Caco-2 (cell line): ENCODE data around the gene ADK. TPM values are rescaled to one million over a fixed set of nuclear protein-coding genes. Genes with fewer than 3 reads are reported as not detected.
"Not testable (repeated sequence)": the region's sequence is repeated elsewhere in the genome, so short reads cannot be mapped to it uniquely, and the experiment has no call there.

Experiments
- BruUV-seq: library from RNA; stranded (reverse); fragments of 400-500 nt; replicated peaks from 2 replicates; lab custom pipeline; 2021; lab: Mats Ljungman, UMichigan
- CTCF ChIA-PET: fragments of 300-600 bp; sonication (Branson Sonifier 250); formaldehyde crosslinking; loops from one replicate; lab custom pipeline; 2022; ENCODE audit warnings: antibody characterized with exemption; lab: Charles Lee
- POLR2A ChIA-PET: fragments of 300-600 bp; sonication (Branson Sonifier 250); formaldehyde crosslinking; loops from one replicate; lab custom pipeline; 2022; ENCODE audit warnings: antibody characterized with exemption; lab: Charles Lee
- DNase-seq, 2 experiments: peaks; one replicate each; pipeline versions ENCODE4 v3.0.0 to v3.0.0-alpha.2; 2020 to 2022
- H3K27me3 ChIP-seq: replicated peaks from 2 replicates; pipeline ENCODE4 v1.6.0; 2011; ENCODE audit warnings: low read length; ENCODE audit not compliant: control insufficient read depth, insufficient read depth
- H3K36me3 ChIP-seq: 2 replicates; pipeline ENCODE4 v1.5.1; 2011; ENCODE audit warnings: low read length; ENCODE audit not compliant: control insufficient read depth, insufficient read depth
- H3K4me1 ChIP-seq: fragments of 250-450 bp; sonication (Bioruptor Pico); 2 replicates; pipeline ENCODE4 v1.5.1; 2020; ENCODE audit warnings: mild to moderate bottlenecking
- H3K4me3 ChIP-seq: 2 replicates; pipeline ENCODE4 v1.5.1; 2011; ENCODE audit warnings: low read depth, mild to moderate bottlenecking, control low read depth, low read length
- H3K9me3 ChIP-seq: fragments of 250-450 bp; sonication (Bioruptor Pico); 2 replicates; pipeline ENCODE4 v1.5.1; 2020; ENCODE audit warnings: mild to moderate bottlenecking, moderate library complexity
- H3K27ac Mint-ChIP-seq: one replicate; pipeline ENCODE4 v1.8.0; 2022; ENCODE audit warnings: mixed read lengths; ENCODE audit not compliant: unreplicated experiment
- H3K27me3 Mint-ChIP-seq: one replicate; pipeline ENCODE4 v1.8.0; 2022; ENCODE audit warnings: mixed read lengths; ENCODE audit not compliant: insufficient read depth, unreplicated experiment
- H3K36me3 Mint-ChIP-seq: one replicate; pipeline ENCODE4 v1.8.0; 2022; ENCODE audit warnings: mild to moderate bottlenecking, mixed read lengths; ENCODE audit not compliant: insufficient read depth, unreplicated experiment
- H3K4me1 Mint-ChIP-seq: one replicate; pipeline ENCODE4 v1.8.0; 2022; ENCODE audit warnings: low read depth, mixed read lengths; ENCODE audit not compliant: unreplicated experiment
- H3K4me3 Mint-ChIP-seq: one replicate; pipeline ENCODE4 v1.8.0; 2022; ENCODE audit warnings: mild to moderate bottlenecking, moderate library complexity, mixed read lengths; ENCODE audit not compliant: unreplicated experiment
- H3K9me3 Mint-ChIP-seq: one replicate; pipeline ENCODE4 v1.8.0; 2022; ENCODE audit warnings: mixed read lengths; ENCODE audit not compliant: unreplicated experiment
- intact Hi-C: fragments of 100-400 bp; cut with micrococcal nuclease; formaldehyde crosslinking; loops from one replicate; pipeline ENCODE4 v1.10.0; 2022; ENCODE audit not compliant: unreplicated experiment
- total RNA-seq: library from RNA; stranded (reverse); gene quantifications from 2 replicates; pipeline ENCODE4 v1.2.3, GENCODE V29; 2022
- TF ChIP-seq, protein P1 (sequence below), 2 experiments: fragments of 200-600 bp in 1 of 2; IDR thresholded peaks; 1 replicate in 1 of 2; 2 replicates in 1 of 2; pipeline versions ENCODE4 v1.5.1 to v1.8.0; 2011 to 2022; ENCODE audit warnings: antibody characterized with exemption in 1 of 2, control low read depth in 1 of 2, inconsistent platforms in 1 of 2, low read depth in 1 of 2, low read length in 1 of 2, mild to moderate bottlenecking in 1 of 2, moderate library complexity in 1 of 2; ENCODE audit not compliant: insufficient read depth in 1 of 2, severe bottlenecking in 1 of 2, unreplicated experiment in 1 of 2

The ADK gene
- total RNA-seq, 1 experiment from 2014 or later, result 105 TPM

DNA sequence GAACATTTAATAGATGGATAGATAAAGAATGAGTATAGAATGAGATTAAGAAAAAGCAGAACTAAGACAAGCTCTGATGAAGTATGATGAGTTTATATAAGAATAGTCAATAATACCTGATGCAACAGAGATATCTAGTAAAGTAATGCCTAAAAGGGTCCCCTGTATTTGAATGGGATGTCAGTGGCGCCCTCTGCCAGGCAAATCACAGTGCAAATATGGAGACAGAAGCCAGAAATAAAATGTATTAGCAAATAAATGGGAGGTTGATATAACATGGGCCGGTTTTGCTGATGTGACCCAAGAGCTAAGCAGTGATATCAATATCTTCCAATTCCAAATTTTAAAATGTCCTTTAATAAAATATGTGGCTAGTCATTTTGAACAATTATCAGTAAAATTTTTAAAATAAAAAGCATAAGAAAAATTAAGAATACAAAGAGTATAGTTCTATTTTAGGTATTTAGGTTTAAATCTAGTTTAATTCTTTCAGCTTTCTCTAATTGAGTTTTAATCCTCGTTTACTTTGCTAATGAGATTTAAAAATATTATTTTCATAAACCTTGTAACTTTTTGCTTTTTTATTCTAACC lies 62.6 kb downstream of the ADK start:
- no peaks in the 10 kb centered on the region for H3K4me1 ChIP-seq
- H3K4me3 ChIP-seq, result no peak overlapping the region
- intact Hi-C loops, result loop anchor here (1.0 to 5.0 kb wide), 2 partner anchors 36 to 62 kb away; partner anchors contain the start of gene ADK
- H3K9me3 Mint-ChIP-seq, result no peaks in the 10 kb centered on the region
- H3K4me1 Mint-ChIP-seq, result no peaks in the 10 kb centered on the region
- H3K27ac Mint-ChIP-seq, result no peak overlapping the region
- ChIA-PET CTCF (interaction anchor here (0.6 to 1.0 kb wide), 3 partner anchors 24 to 405 kb away, joined by 3 to 4 read pairs (median 4); no protein-coding TSS in a partner anchor), POLR2A (interaction anchor here (1.1 kb wide), 1 partner anchor 37 kb away, joined by 5 read pairs; no protein-coding TSS in a partner anchor)
- H3K9me3 ChIP-seq, result peaks cover 4% of the 10 kb centered on the region; the same call in 1 of the 2 replicates
- DNase-seq, result peak; percentile 45 to 60
- no peaks in the 10 kb centered on the region for H3K27me3 ChIP-seq
- no peak overlapping the region for H3K4me3 Mint-ChIP-seq
- no TSS peak for BruUV-seq
- no peaks in the 10 kb centered on the region for H3K27me3 Mint-ChIP-seq
- TF ChIP-seq, protein P1, sequence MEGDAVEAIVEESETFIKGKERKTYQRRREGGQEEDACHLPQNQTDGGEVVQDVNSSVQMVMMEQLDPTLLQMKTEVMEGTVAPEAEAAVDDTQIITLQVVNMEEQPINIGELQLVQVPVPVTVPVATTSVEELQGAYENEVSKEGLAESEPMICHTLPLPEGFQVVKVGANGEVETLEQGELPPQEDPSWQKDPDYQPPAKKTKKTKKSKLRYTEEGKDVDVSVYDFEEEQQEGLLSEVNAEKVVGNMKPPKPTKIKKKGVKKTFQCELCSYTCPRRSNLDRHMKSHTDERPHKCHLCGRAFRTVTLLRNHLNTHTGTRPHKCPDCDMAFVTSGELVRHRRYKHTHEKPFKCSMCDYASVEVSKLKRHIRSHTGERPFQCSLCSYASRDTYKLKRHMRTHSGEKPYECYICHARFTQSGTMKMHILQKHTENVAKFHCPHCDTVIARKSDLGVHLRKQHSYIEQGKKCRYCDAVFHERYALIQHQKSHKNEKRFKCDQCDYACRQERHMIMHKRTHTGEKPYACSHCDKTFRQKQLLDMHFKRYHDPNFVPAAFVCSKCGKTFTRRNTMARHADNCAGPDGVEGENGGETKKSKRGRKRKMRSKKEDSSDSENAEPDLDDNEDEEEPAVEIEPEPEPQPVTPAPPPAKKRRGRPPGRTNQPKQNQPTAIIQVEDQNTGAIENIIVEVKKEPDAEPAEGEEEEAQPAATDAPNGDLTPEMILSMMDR (IDR thresholded peaks at IDR 0.05; ENCODE audit: insufficient read depth in 1 of 2, low read depth in 1 of 2, low read length in 1 of 2, severe bottlenecking in 1 of 2, unreplicated experiment in 1 of 2), result peak in 1 of 2 experiments; percentile 70
- no peaks in the 10 kb centered on the region for H3K36me3 ChIP-seq
- peaks cover 24% of the 10 kb centered on the region for H3K36me3 Mint-ChIP-seq

DNA sequence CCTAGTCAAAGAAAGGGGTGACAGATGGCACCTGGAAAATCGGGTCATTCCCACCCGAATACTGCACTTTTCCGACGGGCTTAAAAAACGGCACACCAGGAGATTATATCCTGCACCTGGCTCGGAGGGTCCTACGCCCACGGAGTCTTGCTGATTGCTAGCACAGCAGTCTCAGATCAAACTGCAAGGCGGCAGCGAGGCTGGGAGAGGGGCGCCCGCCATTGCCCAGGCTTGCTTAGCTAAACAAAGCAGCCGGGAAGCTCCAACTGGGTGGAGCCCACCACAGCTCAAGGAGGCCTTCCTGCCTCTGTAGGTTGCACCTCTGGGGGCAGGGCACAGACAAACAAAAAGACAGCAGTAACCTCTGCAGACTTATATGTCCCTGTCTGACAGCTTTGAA lies 66.1 kb downstream of the ADK start:
- H3K4me1 Mint-ChIP-seq, H3K27ac Mint-ChIP-seq, H3K4me3 Mint-ChIP-seq, H3K4me3 ChIP-seq, DNase-seq, BruUV-seq, H3K27me3 Mint-ChIP-seq, H3K9me3 Mint-ChIP-seq, H3K4me1 ChIP-seq, intact Hi-C loops, H3K27me3 ChIP-seq, H3K9me3 ChIP-seq, CTCF ChIA-PET, H3K36me3 ChIP-seq, POLR2A ChIA-PET: not testable (repeated sequence)
- peaks cover 13% of the 10 kb centered on the region for H3K36me3 Mint-ChIP-seq

DNA sequence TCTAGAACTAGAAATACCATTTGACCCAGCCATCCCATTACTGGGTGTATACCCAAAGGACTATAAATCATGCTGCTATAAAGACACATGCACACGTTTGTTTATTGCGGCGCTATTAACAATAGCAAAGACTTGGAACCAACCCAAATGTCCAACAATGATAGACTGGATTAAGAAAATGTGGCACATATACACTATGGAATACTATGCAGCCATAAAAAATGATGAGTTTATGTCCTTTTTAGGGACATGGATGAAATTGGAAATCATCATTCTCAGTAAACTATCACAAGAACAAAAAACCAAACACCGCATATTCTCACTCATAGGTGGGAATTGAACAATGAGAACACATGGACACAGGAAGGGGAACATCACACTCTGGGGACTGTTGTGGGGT lies 71.4 kb downstream of the ADK start:
- H3K4me1 ChIP-seq, H3K4me3 Mint-ChIP-seq, H3K9me3 Mint-ChIP-seq, H3K4me3 ChIP-seq, H3K36me3 ChIP-seq, intact Hi-C loops, H3K9me3 ChIP-seq, H3K27ac Mint-ChIP-seq, BruUV-seq, H3K36me3 Mint-ChIP-seq, H3K27me3 Mint-ChIP-seq, DNase-seq, CTCF ChIA-PET, H3K27me3 ChIP-seq, H3K4me1 Mint-ChIP-seq, POLR2A ChIA-PET: not testable (repeated sequence)

DNA sequence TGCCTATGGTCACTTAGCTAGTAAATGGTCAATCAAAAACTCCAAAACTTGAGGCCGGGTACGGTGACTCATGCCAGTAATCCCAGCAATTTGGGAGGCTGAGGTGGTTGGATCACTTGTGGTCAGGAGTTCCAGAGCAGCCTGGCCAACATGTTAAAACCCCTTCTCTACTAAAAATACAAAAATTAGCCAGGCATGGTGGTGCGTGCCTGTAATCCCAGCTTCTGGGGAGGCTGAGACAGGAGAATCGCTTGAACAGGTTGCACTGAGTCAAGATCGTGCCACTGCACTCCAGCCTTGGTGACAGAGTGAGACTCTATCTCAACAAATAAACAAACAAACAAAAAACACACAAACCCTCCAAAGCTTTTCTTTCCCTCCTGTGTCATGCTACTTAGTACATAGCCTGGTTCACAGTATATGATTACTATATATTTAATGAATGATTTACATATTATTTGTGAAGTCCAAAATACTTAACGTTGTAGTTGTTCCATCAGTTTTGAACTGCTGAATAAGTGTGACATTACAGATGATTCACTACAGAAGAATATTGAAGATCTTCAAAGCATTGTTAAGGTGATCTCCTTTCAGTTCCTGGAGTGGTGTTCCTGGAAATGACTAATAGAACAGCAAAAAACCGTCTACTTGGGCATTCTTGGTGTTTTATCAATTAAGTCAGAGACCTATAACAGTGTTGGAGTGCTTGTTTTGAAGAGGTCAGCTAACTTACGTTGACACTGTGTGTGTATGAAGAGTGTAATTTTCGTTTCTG lies 72.9 kb downstream of the ADK start:
- TF ChIP-seq, protein P1 (IDR thresholded peaks at IDR 0.05; ENCODE audit: insufficient read depth in 1 of 2, low read depth in 1 of 2, low read length in 1 of 2, severe bottlenecking in 1 of 2, unreplicated experiment in 1 of 2), result no peak
- Histone ChIP-seq H3K36me3 (no peaks in the 10 kb centered on the region), H3K9me3 (no peaks in the 10 kb centered on the region), H3K4me3 (no peak overlapping the region), H3K4me1 (no peaks in the 10 kb centered on the region), H3K27me3 (no peaks in the 10 kb centered on the region)
- no peak for DNase-seq
- intact Hi-C loops, result no loop called here
- Mint-ChIP-seq H3K4me1 (no peaks in the 10 kb centered on the region), H3K27ac (no peak overlapping the region), H3K9me3 (no peaks in the 10 kb centered on the region), H3K36me3 (no peaks in the 10 kb centered on the region), H3K27me3 (no peaks in the 10 kb centered on the region), H3K4me3 (no peak overlapping the region)
- POLR2A ChIA-PET, result no interaction called here
- CTCF ChIA-PET, result no interaction called here
- no TSS peak for BruUV-seq
